Uterus (tissue), 4 donors: Measurements from ENCODE around the gene CD28. TPM values are rescaled to one million over a fixed set of nuclear protein-coding genes. Genes with fewer than 3 reads are reported as not detected.

ENCODE experiments used
- DNase-seq, 2 donors: peaks; one replicate each; pipeline ENCODE4 v3.0.0-alpha.2; 2019 to 2020
- H3K27ac ChIP-seq, 2 donors: fragments of 200-600 bp; sonication (generic); 1 replicate in 1 of 2; 2 replicates in 1 of 2; pipeline ENCODE4 v1.5.1; 2016 to 2018
- H3K27me3 ChIP-seq, 2 donors: fragments of 200-600 bp; sonication (generic); one replicate each; pipeline ENCODE4 v1.5.1; 2018 to 2019; ENCODE audit warnings: control low read depth in 1 of 2
- H3K36me3 ChIP-seq, 2 donors: fragments of 200-600 bp; sonication (generic); one replicate each; pipeline ENCODE4 v1.5.1; 2019; ENCODE audit warnings: control low read depth in 1 of 2
- H3K4me1 ChIP-seq, 2 donors: fragments of 200-600 bp; sonication (generic); one replicate each; pipeline ENCODE4 v1.5.1; 2018 to 2019; ENCODE audit warnings: control low read depth in 1 of 2
- H3K4me3 ChIP-seq, 2 donors: fragments of 200-600 bp; sonication (generic); 1 replicate in 1 of 2; 2 replicates in 1 of 2; pipeline ENCODE4 v1.5.1; 2018 to 2019; ENCODE audit warnings: mild to moderate bottlenecking in 1 of 2
- H3K9me3 ChIP-seq, 2 donors: fragments of 200-600 bp; sonication (generic); one replicate each; pipeline ENCODE4 v1.5.1; 2019; ENCODE audit warnings: control low read depth in 1 of 2
- POLR2A ChIP-seq, 2 donors: fragments of 450-650 bp; IDR thresholded peaks; one replicate each; pipeline ENCODE4 v1.6.1; 2016; ENCODE audit warnings: antibody characterized with exemption in 2 of 2, mild to moderate bottlenecking in 1 of 2, moderate library complexity in 1 of 2
- intact Hi-C: fragments of 100-400 bp; cut with DNase I; formaldehyde crosslinking; loops from one replicate; pipeline ENCODE4 v1.15.1; 2023; ENCODE audit warnings: low total_unique reads
- total RNA-seq, 4 donors: library from RNA; depleted of rRNA in 3 of 4; stranded (reverse); fragments of >200 nt in 3 of 4; gene quantifications; one replicate each; pipeline versions ENCODE4 v1.1.0 to v1.2.4, GENCODE V29; 2014 to 2023
- TF ChIP-seq, protein P1 (sequence below), 4 experiments: fragments of 200-600 bp in 2 of 4; fragments of 450-650 bp in 2 of 4; sonication (generic) in 2 of 4; IDR thresholded peaks; one replicate each; pipeline ENCODE4 v1.5.1; 2016 to 2019; ENCODE audit warnings: antibody characterized with exemption in 4 of 4, mild to moderate bottlenecking in 2 of 4, moderate library complexity in 1 of 4
- donor health status: DM: yes; HTN: yes; CAD: no.

The CD28 gene
- total RNA-seq = 1 to 10 TPM in 2 of 4 donors, under 1 TPM in 1, not detected in 1; 0.49 to 7.4 (median 1.5) TPM

DNA sequence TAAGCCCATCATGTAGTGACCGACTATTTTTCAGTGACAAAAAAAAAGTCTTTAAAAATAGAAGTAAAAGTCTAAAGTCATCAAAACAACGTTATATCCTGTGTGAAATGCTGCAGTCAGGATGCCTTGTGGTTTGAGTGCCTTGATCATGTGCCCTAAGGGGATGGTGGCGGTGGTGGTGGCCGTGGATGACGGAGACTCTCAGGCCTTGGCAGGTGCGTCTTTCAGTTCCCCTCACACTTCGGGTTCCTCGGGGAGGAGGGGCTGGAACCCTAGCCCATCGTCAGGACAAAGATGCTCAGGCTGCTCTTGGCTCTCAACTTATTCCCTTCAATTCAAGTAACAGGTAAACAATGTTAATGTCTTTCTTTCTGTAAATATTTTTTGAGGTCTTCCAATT lies at the start of gene CD28:
TSS of gene CD28 (plus strand) at position 237 of the 400 bp plus-strand sequence. CDS start at position 295, 58 bp downstream.
- Histone ChIP-seq H3K9me3 (no peaks in the 10 kb centered on the region), H3K4me1 (no peaks in the 10 kb centered on the region), H3K27me3 (no peaks in the 10 kb centered on the region), H3K4me3 (no peak within 1 kb of the TSS), H3K36me3 (no peaks in the 10 kb centered on the region), H3K27ac (no peak within 1 kb of the TSS)
- intact Hi-C loops = no loop called here
- TF ChIP-seq POLR2A (IDR thresholded peaks at IDR 0.05) = no peak
- TF ChIP-seq, protein P1, sequence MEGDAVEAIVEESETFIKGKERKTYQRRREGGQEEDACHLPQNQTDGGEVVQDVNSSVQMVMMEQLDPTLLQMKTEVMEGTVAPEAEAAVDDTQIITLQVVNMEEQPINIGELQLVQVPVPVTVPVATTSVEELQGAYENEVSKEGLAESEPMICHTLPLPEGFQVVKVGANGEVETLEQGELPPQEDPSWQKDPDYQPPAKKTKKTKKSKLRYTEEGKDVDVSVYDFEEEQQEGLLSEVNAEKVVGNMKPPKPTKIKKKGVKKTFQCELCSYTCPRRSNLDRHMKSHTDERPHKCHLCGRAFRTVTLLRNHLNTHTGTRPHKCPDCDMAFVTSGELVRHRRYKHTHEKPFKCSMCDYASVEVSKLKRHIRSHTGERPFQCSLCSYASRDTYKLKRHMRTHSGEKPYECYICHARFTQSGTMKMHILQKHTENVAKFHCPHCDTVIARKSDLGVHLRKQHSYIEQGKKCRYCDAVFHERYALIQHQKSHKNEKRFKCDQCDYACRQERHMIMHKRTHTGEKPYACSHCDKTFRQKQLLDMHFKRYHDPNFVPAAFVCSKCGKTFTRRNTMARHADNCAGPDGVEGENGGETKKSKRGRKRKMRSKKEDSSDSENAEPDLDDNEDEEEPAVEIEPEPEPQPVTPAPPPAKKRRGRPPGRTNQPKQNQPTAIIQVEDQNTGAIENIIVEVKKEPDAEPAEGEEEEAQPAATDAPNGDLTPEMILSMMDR (IDR thresholded peaks at IDR 0.05) = no peak
- no peak for DNase-seq

DNA sequence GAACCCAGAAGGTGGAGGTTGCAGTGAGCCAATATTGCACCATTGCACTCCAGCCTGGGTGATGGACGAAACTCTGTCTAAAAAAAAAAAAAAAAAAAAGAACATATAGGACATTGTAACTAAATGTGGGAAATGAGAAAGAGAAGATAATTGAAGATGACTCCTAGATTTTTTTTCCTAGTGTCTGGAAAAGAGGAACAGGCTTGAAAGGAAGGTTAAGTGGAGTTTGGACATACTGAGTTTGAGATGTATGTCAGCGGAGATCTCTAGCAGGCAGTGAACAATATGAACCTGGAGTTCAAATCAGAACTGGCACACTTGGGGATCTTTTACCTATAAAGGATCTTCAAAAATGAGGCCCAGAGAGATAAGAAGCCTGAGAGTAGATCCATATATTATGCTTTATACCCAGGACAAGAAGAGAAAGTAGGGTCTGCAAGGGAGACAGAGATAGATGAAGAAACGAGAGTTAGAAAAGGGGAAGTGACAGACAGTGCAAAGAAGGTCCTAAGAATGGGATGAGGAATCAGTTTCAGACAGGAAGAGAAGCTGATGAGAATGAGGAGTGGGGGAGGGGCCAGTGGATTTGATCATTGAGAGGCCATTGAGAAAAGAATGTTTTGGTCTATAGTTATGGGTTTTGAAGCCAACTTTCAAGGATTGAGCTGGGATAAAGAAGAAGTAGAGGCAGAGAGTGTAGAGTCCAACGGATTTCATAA lies 46.9 kb upstream of the CD28 start:
- H3K27ac ChIP-seq = no peak overlapping the region
- TF ChIP-seq POLR2A (IDR thresholded peaks at IDR 0.05) = no peak
- TF ChIP-seq, protein P1 (IDR thresholded peaks at IDR 0.05) = no peak
- H3K9me3 ChIP-seq = no peaks in the 10 kb centered on the region
- no peaks in the 10 kb centered on the region for H3K36me3 ChIP-seq
- intact Hi-C loops = no loop called here
- DNase-seq = no peak
- H3K27me3 ChIP-seq = no peaks in the 10 kb centered on the region
- H3K4me1 ChIP-seq = no peaks in the 10 kb centered on the region
- H3K4me3 ChIP-seq = no peak overlapping the region

DNA sequence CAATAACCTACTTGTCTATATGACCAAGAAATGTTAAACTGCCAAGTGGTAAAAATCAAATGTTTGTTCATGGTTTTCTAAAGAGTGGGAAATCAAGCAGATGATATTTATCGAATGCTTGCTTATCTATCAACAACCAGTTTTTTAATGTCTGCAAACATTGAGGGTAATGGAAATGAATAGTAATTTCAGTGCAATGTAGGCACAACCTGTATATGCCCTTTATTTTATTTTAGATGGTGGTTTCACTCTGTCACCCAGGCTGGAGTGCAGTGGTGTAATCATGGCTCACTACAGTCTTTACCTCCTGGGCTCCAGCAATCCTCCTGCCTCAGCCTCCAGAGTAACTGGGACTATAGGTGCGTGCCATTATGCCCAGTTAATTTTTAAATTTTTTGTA lies 46.0 kb upstream of the CD28 start:
- no peak for DNase-seq
- Histone ChIP-seq H3K9me3 (no peaks in the 10 kb centered on the region), H3K27ac (no peak overlapping the region), H3K4me1 (no peaks in the 10 kb centered on the region), H3K36me3 (no peaks in the 10 kb centered on the region), H3K4me3 (no peak overlapping the region), H3K27me3 (no peaks in the 10 kb centered on the region)
- intact Hi-C loops = no loop called here
- TF ChIP-seq, protein P1 (IDR thresholded peaks at IDR 0.05) = no peak
- TF ChIP-seq POLR2A (IDR thresholded peaks at IDR 0.05) = no peak

DNA sequence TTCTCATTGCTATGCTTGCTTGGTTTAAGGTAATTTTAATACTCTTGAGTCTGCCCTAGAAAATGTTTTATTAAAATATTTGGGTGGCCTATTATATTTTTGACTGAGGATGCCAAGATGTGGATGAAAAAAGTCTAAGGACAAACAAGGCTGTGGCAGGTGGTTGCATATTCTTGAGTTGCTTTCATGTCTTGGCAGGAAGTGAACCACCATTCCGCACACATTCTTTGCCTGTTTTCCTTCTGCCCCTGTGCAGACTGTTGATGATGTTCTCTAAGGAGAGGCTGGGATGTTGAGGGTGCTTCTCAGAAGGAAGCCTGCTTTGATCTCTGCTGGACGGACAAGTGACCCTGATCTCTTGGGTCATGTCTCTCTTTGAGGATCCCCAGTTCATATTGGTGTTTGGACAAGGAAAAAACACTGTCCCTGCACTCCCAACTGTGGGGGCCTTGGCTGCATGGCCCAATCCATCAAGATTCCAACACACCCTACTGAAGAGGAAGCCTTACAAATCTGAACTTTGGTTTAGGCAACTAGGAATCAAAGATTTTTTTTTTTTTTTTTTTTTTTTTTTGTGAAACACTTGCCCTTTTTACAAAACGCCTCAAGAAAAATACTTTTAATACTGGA lies 45.0 kb upstream of the CD28 start:
- no peaks in the 10 kb centered on the region for H3K27me3 ChIP-seq
- H3K4me3 ChIP-seq = no peak overlapping the region
- no peaks in the 10 kb centered on the region for H3K9me3 ChIP-seq
- no peak for DNase-seq
- intact Hi-C loops = no loop called here
- no peaks in the 10 kb centered on the region for H3K4me1 ChIP-seq
- no peaks in the 10 kb centered on the region for H3K36me3 ChIP-seq
- TF ChIP-seq, protein P1 (IDR thresholded peaks at IDR 0.05) = no peak
- no peak for TF ChIP-seq POLR2A (IDR thresholded peaks at IDR 0.05)
- H3K27ac ChIP-seq = no peak overlapping the region

DNA sequence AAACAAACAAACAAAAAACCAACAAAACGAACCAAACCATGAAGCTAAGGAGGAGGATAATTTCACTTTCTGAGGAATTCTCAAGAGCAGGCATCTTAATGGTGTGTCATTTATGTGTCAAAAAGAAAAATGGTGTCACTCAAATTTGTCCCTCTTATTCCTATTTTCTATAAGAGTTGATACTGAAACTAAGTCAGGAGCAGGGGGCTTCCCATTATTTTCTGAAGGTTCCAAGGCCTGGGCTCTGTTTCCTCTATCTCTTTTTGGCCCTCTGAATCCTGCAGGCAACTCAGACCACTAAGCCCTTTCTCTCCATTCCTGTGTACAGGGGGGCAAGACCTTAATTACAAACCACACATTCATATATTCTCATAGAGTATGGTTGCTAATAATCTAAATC lies 44.0 kb upstream of the CD28 start:
- Histone ChIP-seq H3K4me3 (no peak overlapping the region), H3K27ac (no peak overlapping the region), H3K4me1 (no peaks in the 10 kb centered on the region), H3K27me3 (no peaks in the 10 kb centered on the region), H3K36me3 (no peaks in the 10 kb centered on the region), H3K9me3 (no peaks in the 10 kb centered on the region)
- no peak for DNase-seq
- TF ChIP-seq, protein P1 (IDR thresholded peaks at IDR 0.05) = no peak
- TF ChIP-seq POLR2A (IDR thresholded peaks at IDR 0.05) = no peak
- intact Hi-C loops = no loop called here
